ENCODE results near the gene CALD1.

DNA sequence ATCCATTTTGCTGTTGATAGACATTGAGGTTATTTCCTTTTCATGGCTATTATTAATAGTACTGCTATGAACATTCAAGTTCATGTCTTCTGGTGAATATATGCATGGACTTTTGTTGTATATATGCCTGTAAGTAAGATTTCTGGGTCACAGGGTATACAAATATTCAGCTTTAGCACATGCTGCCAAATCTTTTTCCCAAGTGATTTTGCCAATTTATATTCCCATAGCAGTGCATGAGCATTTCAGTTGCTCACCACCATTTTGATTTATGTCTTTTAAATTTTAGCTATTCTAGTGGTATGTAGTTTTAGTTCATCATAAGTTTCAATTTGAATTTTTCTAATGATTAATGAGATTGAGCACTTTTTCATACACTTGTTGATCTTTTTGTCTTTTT is 59.9 kb downstream of the CALD1 start:
- TF ChIP-seq, protein P1, sequence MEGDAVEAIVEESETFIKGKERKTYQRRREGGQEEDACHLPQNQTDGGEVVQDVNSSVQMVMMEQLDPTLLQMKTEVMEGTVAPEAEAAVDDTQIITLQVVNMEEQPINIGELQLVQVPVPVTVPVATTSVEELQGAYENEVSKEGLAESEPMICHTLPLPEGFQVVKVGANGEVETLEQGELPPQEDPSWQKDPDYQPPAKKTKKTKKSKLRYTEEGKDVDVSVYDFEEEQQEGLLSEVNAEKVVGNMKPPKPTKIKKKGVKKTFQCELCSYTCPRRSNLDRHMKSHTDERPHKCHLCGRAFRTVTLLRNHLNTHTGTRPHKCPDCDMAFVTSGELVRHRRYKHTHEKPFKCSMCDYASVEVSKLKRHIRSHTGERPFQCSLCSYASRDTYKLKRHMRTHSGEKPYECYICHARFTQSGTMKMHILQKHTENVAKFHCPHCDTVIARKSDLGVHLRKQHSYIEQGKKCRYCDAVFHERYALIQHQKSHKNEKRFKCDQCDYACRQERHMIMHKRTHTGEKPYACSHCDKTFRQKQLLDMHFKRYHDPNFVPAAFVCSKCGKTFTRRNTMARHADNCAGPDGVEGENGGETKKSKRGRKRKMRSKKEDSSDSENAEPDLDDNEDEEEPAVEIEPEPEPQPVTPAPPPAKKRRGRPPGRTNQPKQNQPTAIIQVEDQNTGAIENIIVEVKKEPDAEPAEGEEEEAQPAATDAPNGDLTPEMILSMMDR (IDR thresholded peaks at IDR 0.05; ENCODE audit: poor library complexity, severe bottlenecking), result no peak
- TF ChIP-seq EP300 (conservative IDR thresholded peaks at IDR 0.05; ENCODE audit: poor library complexity, severe bottlenecking) (no peak), POLR2AphosphoS5 (IDR thresholded peaks at IDR 0.05) (no peak), MXI1 (conservative IDR thresholded peaks at IDR 0.05; ENCODE audit: poor library complexity, severe bottlenecking) (no peak)
